ENCODE data around the gene RGS9. TPM values are rescaled to one million over a fixed set of nuclear protein-coding genes. Genes with fewer than 3 reads are reported as not detected.

RGS9 gene
- total and polyA plus RNA-seq, 2 of the 13 experiments (the other 11 are each of a cell fraction or from before 2014, with no cell fraction given): 0.44 to 0.74 TPM

DNA sequence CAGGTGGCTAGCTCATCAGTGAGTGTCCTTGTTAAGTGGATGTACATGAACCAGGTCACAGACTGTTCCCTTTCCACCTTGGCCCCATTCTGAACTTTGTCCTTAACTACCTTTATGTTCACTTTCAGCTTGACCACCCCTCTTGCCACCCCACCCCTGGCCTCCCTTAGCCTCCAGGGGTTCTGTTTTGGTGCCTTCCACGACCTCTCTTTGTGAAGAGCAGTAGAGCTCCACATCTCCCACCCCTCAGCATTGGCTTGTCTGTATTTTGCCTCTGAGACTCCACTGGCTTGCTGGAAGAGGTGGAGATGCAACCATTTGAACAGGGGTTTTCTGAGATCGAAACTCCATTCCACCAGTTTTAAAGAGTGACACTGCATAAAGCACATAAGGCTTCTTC lies 123.5 kb downstream of the RGS9 start (continued):
- TF ChIP-seq ZNF746 (CRISPR knock-in tag; IDR thresholded peaks at IDR 0.05) (no peak), ZNF230 (CRISPR knock-in tag; IDR thresholded peaks at IDR 0.05) (no peak), THRA (CRISPR knock-in tag; IDR thresholded peaks at IDR 0.05; ENCODE audit: borderline replicate concordance) (no peak), CENPX (CRISPR knock-in tag; IDR thresholded peaks at IDR 0.05) (no peak), HNF4A (CRISPR knock-in tag; IDR thresholded peaks at IDR 0.05) (no peak), YEATS2 (CRISPR knock-in tag; IDR thresholded peaks at IDR 0.05; ENCODE audit: borderline replicate concordance) (no peak), ZNF460 (CRISPR knock-in tag; IDR thresholded peaks at IDR 0.05; ENCODE audit: borderline replicate concordance) (no peak), ZNF782 (CRISPR knock-in tag; IDR thresholded peaks at IDR 0.05; ENCODE audit: borderline replicate concordance) (no peak)

DNA sequence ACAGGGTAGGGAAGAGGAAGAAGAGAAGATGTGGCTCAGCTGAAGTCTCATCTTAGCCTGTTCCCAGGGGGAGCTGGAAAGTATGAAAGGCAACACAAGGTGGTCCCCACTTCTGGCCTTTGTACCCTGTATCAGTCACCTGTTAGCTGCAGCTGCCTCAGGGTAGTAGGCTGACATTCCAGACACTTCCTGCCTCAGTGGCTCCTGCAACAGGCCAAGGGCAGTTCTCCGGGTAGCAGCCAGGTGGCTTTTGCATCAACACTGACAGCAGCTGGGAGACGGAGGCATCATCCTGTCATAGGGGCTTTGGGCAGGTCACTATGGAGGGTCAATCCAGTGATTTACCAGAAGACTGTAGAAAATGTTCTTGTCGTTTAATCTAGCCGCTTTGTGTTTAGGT lies 124.0 kb downstream of the RGS9 start:
- Histone ChIP-seq H3K27me3 (ENCODE audit: control insufficient read depth in 1 of 2, insufficient read depth in 2 of 2, low read length in 2 of 2) (no peaks in the 10 kb centered on the region; a peak in 3 of 5 replicates), H3K9ac (ENCODE audit: insufficient read depth, low read depth, low read length) (no peak overlapping the region), H3K4me3 (replicated peaks in 1 of 3; ENCODE audit: insufficient read depth in 1 of 3, low read depth in 2 of 3, low read length in 3 of 3) (no peak overlapping the region), H2AFZ (ENCODE audit: low read length) (no peak overlapping the region), H4K20me1 (ENCODE audit: insufficient read depth, low read length) (no peaks in the 10 kb centered on the region), H3K27ac (ENCODE audit: extremely low read length, insufficient read depth, low read length) (no peak overlapping the region), H3K36me3 (replicated peaks in 1 of 2; ENCODE audit: control insufficient read depth in 1 of 2, insufficient read depth in 2 of 2, low read length in 2 of 2) (no peaks in the 10 kb centered on the region), H3K4me2 (ENCODE audit: low read depth, low read length) (no peak overlapping the region), H3K4me1 (ENCODE audit: insufficient read depth, low read length) (no peaks in the 10 kb centered on the region), H3K9me3 (ENCODE audit: low read length) (no peaks in the 10 kb centered on the region), H3K79me2 (ENCODE audit: insufficient read depth, low read length) (no peaks in the 10 kb centered on the region)
- POLR2A ChIA-PET: no interaction called here
- CTCF ChIA-PET (ENCODE audit: low intra/inter-chr PET ratio, low total read pairs): no interaction called here
- in situ Hi-C loops (cut with HindIII; ENCODE audit: extremely low pct_ligation_motif_present, low pct_unique_long_range_greater_than_20kb) (no loop called here), intact Hi-C loops (cut with micrococcal nuclease; ENCODE audit: unreplicated experiment) (no loop called here)
- BruUV-seq (replicated peaks): no TSS peak
- no peak for FAIRE-seq
- DNase-seq (ENCODE audit: low spot score): no peak
- no peak for ATAC-seq
- WGBS (ENCODE audit: low lambda C conversion rate): 49% methylated on average over 4 of the region's 4 CpGs
- TF ChIP-seq KDM3A (CRISPR knock-in tag; IDR thresholded peaks at IDR 0.05; ENCODE audit: low read depth): no peak
- no peak for TF ChIP-seq ZNF678 (CRISPR knock-in tag; IDR thresholded peaks at IDR 0.05)
- TF ChIP-seq, protein P1, sequence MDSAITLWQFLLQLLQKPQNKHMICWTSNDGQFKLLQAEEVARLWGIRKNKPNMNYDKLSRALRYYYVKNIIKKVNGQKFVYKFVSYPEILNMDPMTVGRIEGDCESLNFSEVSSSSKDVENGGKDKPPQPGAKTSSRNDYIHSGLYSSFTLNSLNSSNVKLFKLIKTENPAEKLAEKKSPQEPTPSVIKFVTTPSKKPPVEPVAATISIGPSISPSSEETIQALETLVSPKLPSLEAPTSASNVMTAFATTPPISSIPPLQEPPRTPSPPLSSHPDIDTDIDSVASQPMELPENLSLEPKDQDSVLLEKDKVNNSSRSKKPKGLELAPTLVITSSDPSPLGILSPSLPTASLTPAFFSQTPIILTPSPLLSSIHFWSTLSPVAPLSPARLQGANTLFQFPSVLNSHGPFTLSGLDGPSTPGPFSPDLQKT (CRISPR knock-in tag; IDR thresholded peaks at IDR 0.05; ENCODE audit: borderline replicate concordance): no peak
- no peak for TF ChIP-seq HCFC1 (IDR thresholded peaks at IDR 0.05; ENCODE audit: low read depth, low read length)
- no peak for TF ChIP-seq MEIS2 (CRISPR knock-in tag; IDR thresholded peaks at IDR 0.05)
- TF ChIP-seq ZNF841 (CRISPR knock-in tag; IDR thresholded peaks at IDR 0.05; ENCODE audit: borderline replicate concordance): no peak
- TF ChIP-seq ARNT (IDR thresholded peaks at IDR 0.05): no peak
- TF ChIP-seq FOXC1 (CRISPR knock-in tag; IDR thresholded peaks at IDR 0.05; ENCODE audit: borderline replicate concordance): no peak
- TF ChIP-seq ZNF773 (CRISPR knock-in tag; IDR thresholded peaks at IDR 0.05; ENCODE audit: borderline replicate concordance): no peak
- no peak for TF ChIP-seq ZMYM3 (CRISPR knock-in tag; IDR thresholded peaks at IDR 0.05)
- TF ChIP-seq ZEB1 (IDR thresholded peaks at IDR 0.05; ENCODE audit: insufficient replicate concordance, low read depth): no peak
- TF ChIP-seq JARID2 (CRISPR knock-in tag; IDR thresholded peaks at IDR 0.05; ENCODE audit: insufficient replicate concordance): no peak
- TF ChIP-seq MIXL1 (CRISPR knock-in tag; IDR thresholded peaks at IDR 0.05): no peak
- TF ChIP-seq HIC2 (CRISPR knock-in tag; IDR thresholded peaks at IDR 0.05; ENCODE audit: low read depth): no peak
- no peak for TF ChIP-seq ZNF17 (CRISPR knock-in tag; IDR thresholded peaks at IDR 0.05)

Data from HepG2 (cell line).